Prostate gland (tissue), 2 donors: ENCODE measurements around the gene PDGFD. TPM values are rescaled to one million over a fixed set of nuclear protein-coding genes. Genes with fewer than 3 reads are reported as not detected.

Experiments
- DNase-seq: peaks from one replicate; pipeline ENCODE4 v3.0.0-alpha.2; 2019; ENCODE audit warnings: low spot score
- H3K27ac ChIP-seq, 2 donors: fragments of 200-600 bp; sonication (generic); 2 replicates each; pipeline ENCODE4 v1.5.1; 2017 to 2019
- H3K27me3 ChIP-seq: fragments of 200-600 bp; sonication (generic); replicated peaks from 2 replicates; pipeline ENCODE4 v1.5.1; 2019; ENCODE audit not compliant: insufficient read depth
- H3K36me3 ChIP-seq, 2 donors: fragments of 200-600 bp; sonication (generic); 1 replicate in 1 of 2; 2 replicates in 1 of 2; pipeline versions ENCODE4 v1.5.1 to v1.8.1; 2017 to 2019
- H3K4me1 ChIP-seq: fragments of 200-600 bp; sonication (generic); replicated peaks from 2 replicates; pipeline ENCODE4 v1.5.1; 2019
- H3K4me3 ChIP-seq, 2 donors: fragments of 200-600 bp; sonication (generic); 2 replicates each; pipeline ENCODE4 v1.5.1; 2017 to 2019
- H3K9me3 ChIP-seq: fragments of 200-600 bp; sonication (generic); 2 replicates; pipeline ENCODE4 v1.5.1; 2017
- CTCF ChIP-seq, 4 experiments: fragments of 200-600 bp in 2 of 4; fragments of 450-650 bp in 2 of 4; sonication (generic) in 2 of 4; IDR thresholded peaks; 1 replicate in 3 of 4; 2 replicates in 1 of 4; pipeline ENCODE4 v1.5.1; 2016 to 2019; ENCODE audit warnings: antibody characterized with exemption in 4 of 4, mild to moderate bottlenecking in 2 of 4, moderate library complexity in 2 of 4
- POLR2A ChIP-seq: fragments of 450-650 bp; IDR thresholded peaks from one replicate; pipeline ENCODE4 v1.6.1; 2016; ENCODE audit warnings: antibody characterized with exemption, mild to moderate bottlenecking
- POLR2AphosphoS5 ChIP-seq: sonication (generic); formaldehyde crosslinking; IDR thresholded peaks from one replicate; pipeline ENCODE4 v1.6.1; 2017; ENCODE audit warnings: antibody characterized with exemption
- WGBS: methylation state at CpG from one replicate; pipeline ENCODE4 v1.1.5; 2018; 5-methylcytosine and 5-hydroxymethylcytosine counted together
- intact Hi-C: fragments of 100-400 bp; cut with DNase I; formaldehyde crosslinking; loops from one replicate; pipeline ENCODE4 v1.14.2; 2022
- total RNA-seq, 2 donors: library from RNA; depleted of rRNA; stranded (reverse); fragments of >200 nt; gene quantifications; one replicate each; pipeline ENCODE4 v1.1.0, GENCODE V29; 2016

PDGFD gene
- total RNA-seq, 2 donors from 2014 or later: 12.6 to 19.4 TPM

GRCh38 chr11:104011044-104011443 lies 152.9 kb downstream of the PDGFD start:
- intact Hi-C loops: no loop called here
- Histone ChIP-seq H3K9me3 (no peaks in the 10 kb centered on the region), H3K27ac (no peak overlapping the region), H3K27me3 (no peaks in the 10 kb centered on the region), H3K36me3 (no peaks in the 10 kb centered on the region), H3K4me3 (no peak overlapping the region), H3K4me1 (no peaks in the 10 kb centered on the region)
- no peak for DNase-seq
- WGBS: 96% methylated on average over 2 of the region's 2 CpGs
- TF ChIP-seq POLR2AphosphoS5 (no peak), POLR2A (no peak), CTCF (IDR thresholded peaks at IDR 0.05) (no peak)

- H3K9me3 ChIP-seq: no peaks in the 10 kb centered on the region
- DNase-seq: no peak
- TF ChIP-seq POLR2AphosphoS5: no peak
- no peak for TF ChIP-seq POLR2A
- no peak for TF ChIP-seq CTCF (IDR thresholded peaks at IDR 0.05)
- no peaks in the 10 kb centered on the region for H3K27me3 ChIP-seq
- no peak overlapping the region for H3K4me3 ChIP-seq
- H3K36me3 ChIP-seq: no peaks in the 10 kb centered on the region
- no peaks in the 10 kb centered on the region for H3K4me1 ChIP-seq
- 55% methylated on average over 3 of the region's 3 CpGs for WGBS
- intact Hi-C loops: no loop called here
- no peak overlapping the region for H3K27ac ChIP-seq
These were observed 154.2 kb downstream of the PDGFD start for GRCh38 chr11:104009744-104010143.

GRCh38 chr11:104005234-104005855 lies 158.6 kb downstream of the PDGFD start:
- H3K36me3 ChIP-seq: no peaks in the 10 kb centered on the region
- no peak for TF ChIP-seq CTCF (IDR thresholded peaks at IDR 0.05)
- no peak for TF ChIP-seq POLR2A
- no peak for TF ChIP-seq POLR2AphosphoS5
- H3K4me3 ChIP-seq: no peak overlapping the region
- no peaks in the 10 kb centered on the region for H3K9me3 ChIP-seq
- H3K4me1 ChIP-seq: no peaks in the 10 kb centered on the region
- intact Hi-C loops: no loop called here
- WGBS: 18% methylated on average over 2 of the region's 2 CpGs
- H3K27me3 ChIP-seq: no peaks in the 10 kb centered on the region
- no peak overlapping the region for H3K27ac ChIP-seq
- DNase-seq: no peak

- no peaks in the 10 kb centered on the region for H3K27me3 ChIP-seq
- H3K27ac ChIP-seq: no peak overlapping the region
- H3K4me3 ChIP-seq: no peak overlapping the region
- DNase-seq: no peak
- no peak for TF ChIP-seq POLR2A
- no peak for TF ChIP-seq CTCF (IDR thresholded peaks at IDR 0.05)
- no peak for TF ChIP-seq POLR2AphosphoS5
- intact Hi-C loops: no loop called here
- no peaks in the 10 kb centered on the region for H3K36me3 ChIP-seq
- H3K4me1 ChIP-seq: no peaks in the 10 kb centered on the region
- H3K9me3 ChIP-seq: no peaks in the 10 kb centered on the region
These were observed 160.5 kb downstream of the PDGFD start for GRCh38 chr11:104003491-104003890.

- intact Hi-C loops: no loop called here
- Histone ChIP-seq H3K27me3 (no peaks in the 10 kb centered on the region), H3K36me3 (no peaks in the 10 kb centered on the region), H3K4me3 (no peak overlapping the region), H3K9me3 (no peaks in the 10 kb centered on the region), H3K4me1 (no peaks in the 10 kb centered on the region), H3K27ac (no peak overlapping the region)
- 83% methylated on average over 3 of the region's 3 CpGs for WGBS
- no peak for TF ChIP-seq POLR2A
- no peak for TF ChIP-seq CTCF (IDR thresholded peaks at IDR 0.05)
- TF ChIP-seq POLR2AphosphoS5: no peak
- DNase-seq: no peak
These were observed 162.3 kb downstream of the PDGFD start for GRCh38 chr11:104001561-104002056.
